ENCODE data around the gene HDGFL2.

Gene HDGFL2

DNA sequence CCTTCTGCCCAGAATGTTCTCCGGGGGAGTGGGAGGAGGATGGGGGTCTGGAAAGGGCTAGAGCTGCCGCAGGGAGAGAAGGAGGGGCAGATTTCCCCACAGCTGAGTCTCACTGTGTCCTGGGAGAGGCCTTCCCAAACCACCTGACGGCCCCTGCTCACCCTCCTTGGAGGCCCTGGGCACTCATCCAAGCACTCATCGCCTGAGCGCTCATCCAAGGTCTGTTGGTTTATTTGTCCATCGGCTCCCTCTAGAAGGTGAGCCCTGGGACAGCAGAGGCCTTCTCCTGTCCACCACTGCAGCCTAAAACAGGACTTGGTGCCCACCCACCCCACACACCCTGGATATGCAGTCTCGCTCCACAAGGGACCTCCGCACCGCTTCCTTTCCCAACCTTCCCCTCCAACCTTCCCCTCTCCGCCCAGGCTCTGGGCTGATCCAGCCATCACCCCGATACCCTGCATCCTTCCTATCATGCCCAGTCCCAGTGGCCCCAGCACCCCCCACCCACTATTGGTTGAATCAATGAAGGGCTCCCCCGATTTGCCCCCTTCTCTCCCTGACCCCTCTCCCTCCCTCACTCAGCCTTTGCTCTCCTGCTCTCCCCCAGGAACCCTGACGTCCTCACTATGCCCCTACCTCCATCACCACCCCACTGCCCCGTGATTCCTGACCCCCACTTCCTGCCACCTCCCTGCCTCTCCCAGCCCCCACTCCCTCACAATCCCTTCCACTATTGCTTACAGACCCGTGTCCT, 16.2 kb upstream of the HDGFL2 start:
- ChIA-PET POLR2A (ENCODE audit: low non-redundant PET) (interaction anchor here (0.6 to 1.4 kb wide), 3 partner anchors 16 to 159 kb away, joined by 3 to 9 read pairs (median 6); partner anchors contain the start of gene HDGFL2), CTCF (no interaction called here)
- H3K27ac ChIP-seq: peak overlapping the region; percentile 100
- TF ChIP-seq, protein P1, sequence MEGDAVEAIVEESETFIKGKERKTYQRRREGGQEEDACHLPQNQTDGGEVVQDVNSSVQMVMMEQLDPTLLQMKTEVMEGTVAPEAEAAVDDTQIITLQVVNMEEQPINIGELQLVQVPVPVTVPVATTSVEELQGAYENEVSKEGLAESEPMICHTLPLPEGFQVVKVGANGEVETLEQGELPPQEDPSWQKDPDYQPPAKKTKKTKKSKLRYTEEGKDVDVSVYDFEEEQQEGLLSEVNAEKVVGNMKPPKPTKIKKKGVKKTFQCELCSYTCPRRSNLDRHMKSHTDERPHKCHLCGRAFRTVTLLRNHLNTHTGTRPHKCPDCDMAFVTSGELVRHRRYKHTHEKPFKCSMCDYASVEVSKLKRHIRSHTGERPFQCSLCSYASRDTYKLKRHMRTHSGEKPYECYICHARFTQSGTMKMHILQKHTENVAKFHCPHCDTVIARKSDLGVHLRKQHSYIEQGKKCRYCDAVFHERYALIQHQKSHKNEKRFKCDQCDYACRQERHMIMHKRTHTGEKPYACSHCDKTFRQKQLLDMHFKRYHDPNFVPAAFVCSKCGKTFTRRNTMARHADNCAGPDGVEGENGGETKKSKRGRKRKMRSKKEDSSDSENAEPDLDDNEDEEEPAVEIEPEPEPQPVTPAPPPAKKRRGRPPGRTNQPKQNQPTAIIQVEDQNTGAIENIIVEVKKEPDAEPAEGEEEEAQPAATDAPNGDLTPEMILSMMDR (conservative IDR thresholded peaks at IDR 0.05; ENCODE audit: low read depth): no peak
- DNase-seq (ENCODE audit: low spot score): peak; percentile 66

DNA sequence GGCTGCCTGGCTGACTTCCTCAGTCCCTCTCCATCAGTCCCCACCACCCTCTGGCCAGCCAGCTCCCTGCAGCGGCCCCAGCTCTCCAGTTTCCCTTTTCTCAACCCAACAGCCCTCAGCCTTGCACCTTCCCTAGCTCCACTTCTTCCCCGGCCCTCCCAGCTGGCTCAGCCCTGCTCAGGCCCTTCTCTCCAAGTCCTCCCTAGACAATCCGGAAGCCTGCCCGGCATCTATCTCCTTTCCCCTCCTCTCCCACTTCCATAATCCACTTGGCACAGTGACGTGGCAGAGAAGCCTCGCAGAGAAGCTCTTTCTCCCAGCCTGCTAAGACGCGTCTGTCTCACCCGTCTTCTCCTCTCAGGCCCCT, 15.6 kb upstream of the HDGFL2 start:
- peak overlapping the region; percentile 100 for H3K27ac ChIP-seq
- DNase-seq (ENCODE audit: low spot score): peak; percentile 52
- CTCF ChIA-PET: no interaction called here
- TF ChIP-seq, protein P1 (conservative IDR thresholded peaks at IDR 0.05; ENCODE audit: low read depth): no peak
- POLR2A ChIA-PET (ENCODE audit: low non-redundant PET): interaction anchor here (0.6 to 1.4 kb wide), 4 partner anchors 15 to 160 kb away, joined by 3 to 9 read pairs (median 4); partner anchors contain the start of gene HDGFL2

DNA sequence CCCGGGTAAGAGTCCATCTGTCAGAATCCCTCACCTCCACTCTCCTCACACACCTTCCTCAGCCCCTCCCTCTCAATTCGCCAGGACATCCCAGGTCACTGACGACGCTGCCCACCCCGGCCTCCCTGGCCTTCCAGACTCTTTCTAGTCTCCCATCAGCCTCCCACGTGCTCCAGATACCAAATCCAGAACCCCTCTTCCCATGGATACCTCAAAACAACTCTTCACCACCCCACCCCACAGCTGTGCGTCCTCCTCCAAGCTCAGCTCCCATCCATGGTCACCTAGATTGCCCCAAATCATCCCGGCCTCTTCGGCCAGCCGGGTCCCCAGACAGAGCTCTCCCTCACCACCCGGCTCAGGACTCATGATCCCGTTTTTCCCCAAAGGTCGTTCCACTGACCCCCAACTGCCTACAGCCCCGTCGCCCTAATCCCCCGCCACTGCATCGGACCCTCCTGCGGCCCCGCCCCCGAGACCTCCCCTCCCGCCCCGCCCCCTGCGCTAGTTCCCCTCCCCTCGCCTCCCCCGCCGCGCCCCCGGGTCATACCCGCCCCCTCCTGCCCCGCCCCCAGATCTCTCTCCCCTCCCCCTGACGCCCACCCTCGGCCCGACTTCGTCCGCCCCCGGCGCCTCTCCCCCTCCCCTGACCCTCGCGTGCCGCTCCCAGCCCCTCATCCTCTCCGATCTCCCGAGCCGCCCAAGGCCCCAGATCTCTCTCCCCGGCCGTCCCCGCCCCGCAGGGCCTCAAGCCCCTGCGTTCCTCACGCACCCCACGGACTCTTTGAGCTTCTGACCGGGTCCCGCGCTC, 15.0 kb upstream of the HDGFL2 start:
- ChIA-PET CTCF (no interaction called here), POLR2A (ENCODE audit: low non-redundant PET) (interaction anchor here (0.6 to 1.4 kb wide), 3 partner anchors 15 to 160 kb away, joined by 3 to 6 read pairs (median 3); partner anchors contain the start of gene HDGFL2)
- H3K27ac ChIP-seq: peak overlapping the region; percentile 100
- TF ChIP-seq, protein P1 (conservative IDR thresholded peaks at IDR 0.05; ENCODE audit: low read depth): no peak
- peak; percentile 73 for DNase-seq (ENCODE audit: low spot score)

DNA sequence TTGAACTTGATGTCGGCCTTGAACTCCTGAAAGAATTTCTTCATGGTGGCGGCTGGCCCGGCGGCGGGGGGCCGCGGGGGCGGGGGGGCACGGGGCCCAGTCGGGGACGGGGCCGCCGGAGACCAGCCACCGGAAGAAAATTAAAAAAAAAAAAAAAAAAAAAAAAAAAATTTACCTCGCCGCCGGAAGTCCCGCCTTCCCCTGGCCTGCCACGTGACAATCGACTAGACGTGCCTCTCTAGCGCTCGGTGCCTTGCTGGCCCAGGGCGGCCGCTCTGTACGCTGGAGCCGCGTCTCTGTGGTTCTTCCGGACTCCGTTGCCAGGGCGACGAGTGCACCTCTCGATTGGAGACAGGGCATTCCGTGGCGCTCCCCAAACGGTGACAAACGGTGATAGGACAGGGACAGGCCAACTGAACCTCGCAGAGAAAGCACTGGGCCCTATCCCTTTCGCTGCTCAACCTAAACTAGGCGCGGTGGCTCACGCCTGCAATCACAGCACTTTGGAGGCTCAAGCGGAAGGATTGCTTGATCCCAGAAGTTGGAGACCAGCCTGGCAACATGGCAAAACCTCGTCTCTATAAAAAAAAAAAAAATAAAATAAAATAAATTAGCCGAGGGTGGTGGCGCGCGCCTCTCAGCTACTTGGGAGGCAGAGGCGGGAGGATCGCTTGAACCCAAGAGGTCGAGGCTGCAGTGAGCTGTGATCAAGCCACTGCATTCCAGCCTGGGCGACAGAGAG, 14.3 kb upstream of the HDGFL2 start, which contains the start of gene UBXN6:
Gene UBXN6 (minus strand): TSS at position 141 of the 742 bp plus-strand sequence. CDS start 97 bp downstream, at position 44.
- TF ChIP-seq, protein P1 (conservative IDR thresholded peaks at IDR 0.05; ENCODE audit: low read depth): no peak
- ChIA-PET POLR2A (ENCODE audit: low non-redundant PET) (interaction anchor here (1.4 kb wide), 1 partner anchor 14 kb away, joined by 6 read pairs; the partner anchor contains the start of gene HDGFL2), CTCF (interaction anchor here (0.6 kb wide), 1 partner anchor 28 kb away, joined by 3 read pairs; no protein-coding TSS in a partner anchor)
- peak within 1 kb of the TSS; percentile 100 for H3K27ac ChIP-seq
- peak; percentile 96 for DNase-seq (ENCODE audit: low spot score)

DNA sequence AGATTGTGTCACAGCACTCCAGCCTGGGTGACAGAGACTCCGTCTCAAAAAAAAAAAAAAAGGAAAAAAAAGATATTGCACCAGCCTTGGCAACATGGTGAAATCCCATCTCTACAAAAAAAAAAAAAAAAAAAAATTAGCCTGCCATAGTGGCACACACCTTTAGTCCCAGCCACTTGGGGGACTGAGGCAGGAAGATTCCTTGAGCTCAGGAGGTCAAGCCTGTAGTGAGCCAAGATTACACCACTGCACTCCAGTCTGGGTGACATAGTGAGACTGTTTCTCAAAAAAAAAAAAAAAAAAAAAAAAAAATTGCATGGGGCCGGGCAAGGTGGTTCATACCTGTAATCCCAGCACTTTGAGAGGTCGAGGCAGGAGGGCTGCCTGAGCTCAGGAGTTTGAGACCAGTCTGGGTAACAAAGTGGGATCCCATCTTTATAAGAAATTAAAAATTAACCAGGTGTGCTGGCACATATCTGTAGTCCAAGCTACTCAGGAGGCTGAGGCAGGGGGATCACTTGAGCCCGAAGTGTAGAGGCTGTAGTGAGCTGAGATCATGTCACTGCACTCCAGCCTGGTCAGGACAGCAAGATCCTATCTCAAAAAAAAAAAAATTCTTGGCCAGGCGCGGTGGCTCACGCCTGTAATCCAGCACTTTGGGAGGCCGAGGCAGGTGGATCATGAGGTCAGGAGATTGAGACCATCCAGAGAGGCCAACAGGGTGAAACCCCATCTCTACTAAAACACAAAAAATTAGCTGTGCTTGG, 7.1 kb upstream of the HDGFL2 start:
- no peak overlapping the region for H3K27ac ChIP-seq
- ChIA-PET CTCF (interaction anchor here (0.6 kb wide), 1 partner anchor 74 kb away, joined by 6 read pairs; no protein-coding TSS in a partner anchor), POLR2A (ENCODE audit: low non-redundant PET) (no interaction called here)
- TF ChIP-seq, protein P1 (conservative IDR thresholded peaks at IDR 0.05; ENCODE audit: low read depth): no peak
- no peak for DNase-seq (ENCODE audit: low spot score)
